GM12801 (cell line): ENCODE results near the gene FDX2.

Source experiments
- TF ChIP-seq, protein P1 (sequence below): IDR thresholded peaks from one replicate; pipeline ENCODE4 v1.5.1; 2011; ENCODE audit warnings: control low read depth; ENCODE audit not compliant: insufficient read length; ENCODE audit errors: extremely low read depth

Gene FDX2

DNA sequence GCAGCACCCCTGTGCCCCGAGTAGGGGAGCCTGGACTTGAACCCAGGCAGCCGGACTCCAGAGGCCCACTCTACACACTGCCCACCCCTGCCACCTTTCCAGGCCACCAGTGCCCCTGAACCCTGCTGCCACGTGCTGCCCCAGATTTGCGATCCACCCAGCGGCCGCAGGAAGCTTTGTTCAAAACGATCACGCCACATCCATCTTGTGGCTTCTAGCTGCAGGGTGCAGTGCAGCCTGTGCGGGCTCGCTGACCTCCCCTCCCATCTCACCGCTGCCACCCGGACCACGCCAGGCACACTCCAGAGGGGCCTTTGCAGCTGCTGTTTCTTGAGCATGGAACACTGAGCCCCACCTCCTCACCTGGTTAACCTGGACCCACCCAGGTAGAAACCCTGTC is 13.7 kb upstream of the FDX2 start:
- TF ChIP-seq, protein P1, sequence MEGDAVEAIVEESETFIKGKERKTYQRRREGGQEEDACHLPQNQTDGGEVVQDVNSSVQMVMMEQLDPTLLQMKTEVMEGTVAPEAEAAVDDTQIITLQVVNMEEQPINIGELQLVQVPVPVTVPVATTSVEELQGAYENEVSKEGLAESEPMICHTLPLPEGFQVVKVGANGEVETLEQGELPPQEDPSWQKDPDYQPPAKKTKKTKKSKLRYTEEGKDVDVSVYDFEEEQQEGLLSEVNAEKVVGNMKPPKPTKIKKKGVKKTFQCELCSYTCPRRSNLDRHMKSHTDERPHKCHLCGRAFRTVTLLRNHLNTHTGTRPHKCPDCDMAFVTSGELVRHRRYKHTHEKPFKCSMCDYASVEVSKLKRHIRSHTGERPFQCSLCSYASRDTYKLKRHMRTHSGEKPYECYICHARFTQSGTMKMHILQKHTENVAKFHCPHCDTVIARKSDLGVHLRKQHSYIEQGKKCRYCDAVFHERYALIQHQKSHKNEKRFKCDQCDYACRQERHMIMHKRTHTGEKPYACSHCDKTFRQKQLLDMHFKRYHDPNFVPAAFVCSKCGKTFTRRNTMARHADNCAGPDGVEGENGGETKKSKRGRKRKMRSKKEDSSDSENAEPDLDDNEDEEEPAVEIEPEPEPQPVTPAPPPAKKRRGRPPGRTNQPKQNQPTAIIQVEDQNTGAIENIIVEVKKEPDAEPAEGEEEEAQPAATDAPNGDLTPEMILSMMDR = no peak

DNA sequence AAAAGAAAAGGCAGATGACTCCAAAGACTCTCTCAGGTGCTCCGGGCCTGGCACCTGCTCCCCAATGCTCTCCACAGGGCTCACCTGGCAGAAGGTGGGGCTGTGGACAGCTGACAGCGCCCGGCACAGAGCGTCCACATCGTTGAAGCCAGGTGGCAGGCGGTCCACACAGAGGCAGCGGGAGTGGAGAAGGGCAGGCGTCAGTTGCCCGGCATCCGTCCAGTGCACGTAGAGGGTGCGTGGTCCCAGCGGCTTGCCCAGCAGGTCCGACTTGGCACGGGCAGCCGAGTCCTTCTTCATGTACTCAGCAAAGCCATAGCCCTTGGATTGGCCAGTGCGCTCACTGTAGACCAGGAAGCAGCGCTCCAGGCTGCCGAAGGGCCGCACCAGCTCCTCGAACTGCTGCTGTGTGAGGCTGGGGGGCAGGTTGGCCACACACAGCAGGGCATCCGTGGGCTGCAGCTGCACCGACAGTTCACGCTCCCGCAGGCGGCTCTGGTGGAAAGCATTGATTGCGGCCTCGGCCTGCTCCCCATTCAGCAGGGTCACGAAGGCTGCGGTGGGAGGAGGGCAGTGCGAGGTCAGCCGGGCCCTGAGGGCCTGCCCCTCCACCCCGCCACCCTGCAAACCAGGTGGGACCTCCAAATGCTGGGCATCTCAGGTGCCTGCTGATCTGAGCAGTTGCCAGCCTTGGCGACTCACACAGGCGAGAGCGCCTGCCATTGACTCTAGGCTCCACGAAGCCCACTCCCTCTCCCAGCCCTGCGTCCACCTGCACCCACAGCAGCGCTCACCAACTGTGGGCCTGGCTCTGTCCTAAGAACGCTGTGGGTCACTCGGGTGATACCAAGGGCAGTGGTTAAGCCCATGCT is 13.0 kb upstream of the FDX2 start:
- TF ChIP-seq, protein P1 = no peak

DNA sequence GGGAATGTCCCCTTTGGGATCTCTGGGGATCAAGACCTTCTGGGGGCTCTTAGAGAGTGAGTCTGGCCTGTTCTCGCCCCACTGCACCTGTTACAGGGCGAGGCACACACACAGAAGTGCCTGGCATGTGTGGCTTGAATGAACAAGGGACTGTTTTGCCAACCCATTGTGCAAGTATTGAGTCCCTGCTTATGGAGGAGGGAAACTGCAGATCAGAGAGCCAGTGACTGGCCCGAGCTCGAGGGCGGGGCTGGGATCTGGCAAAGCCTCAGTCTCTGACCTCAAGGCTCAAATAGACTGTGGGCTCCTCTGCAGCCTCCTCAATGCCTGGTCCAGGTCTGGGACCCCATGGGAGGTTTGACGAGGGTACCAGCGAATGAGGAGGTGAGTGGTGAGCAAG is 12.0 kb upstream of the FDX2 start:
- TF ChIP-seq, protein P1 = no peak

DNA sequence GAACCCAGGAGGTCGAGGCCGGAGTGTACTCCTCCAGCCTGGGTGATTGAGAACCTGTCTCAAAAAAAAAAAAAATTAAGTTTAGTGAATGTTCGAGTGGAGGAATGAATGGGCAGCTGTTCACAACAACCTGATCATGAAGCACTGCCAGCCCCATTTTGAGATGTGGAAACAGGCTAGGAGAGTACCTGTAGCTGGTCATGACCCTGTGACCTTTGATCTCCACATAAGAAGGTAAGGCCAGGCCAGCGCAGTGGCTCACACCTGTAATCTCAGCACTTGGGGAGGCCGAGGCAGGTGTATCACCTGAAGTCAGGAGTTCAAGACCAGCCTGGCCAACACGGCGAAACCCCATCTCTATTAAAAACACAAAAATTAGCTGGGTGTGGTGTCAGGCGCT is 9.9 kb upstream of the FDX2 start:
- TF ChIP-seq, protein P1 = no peak

DNA sequence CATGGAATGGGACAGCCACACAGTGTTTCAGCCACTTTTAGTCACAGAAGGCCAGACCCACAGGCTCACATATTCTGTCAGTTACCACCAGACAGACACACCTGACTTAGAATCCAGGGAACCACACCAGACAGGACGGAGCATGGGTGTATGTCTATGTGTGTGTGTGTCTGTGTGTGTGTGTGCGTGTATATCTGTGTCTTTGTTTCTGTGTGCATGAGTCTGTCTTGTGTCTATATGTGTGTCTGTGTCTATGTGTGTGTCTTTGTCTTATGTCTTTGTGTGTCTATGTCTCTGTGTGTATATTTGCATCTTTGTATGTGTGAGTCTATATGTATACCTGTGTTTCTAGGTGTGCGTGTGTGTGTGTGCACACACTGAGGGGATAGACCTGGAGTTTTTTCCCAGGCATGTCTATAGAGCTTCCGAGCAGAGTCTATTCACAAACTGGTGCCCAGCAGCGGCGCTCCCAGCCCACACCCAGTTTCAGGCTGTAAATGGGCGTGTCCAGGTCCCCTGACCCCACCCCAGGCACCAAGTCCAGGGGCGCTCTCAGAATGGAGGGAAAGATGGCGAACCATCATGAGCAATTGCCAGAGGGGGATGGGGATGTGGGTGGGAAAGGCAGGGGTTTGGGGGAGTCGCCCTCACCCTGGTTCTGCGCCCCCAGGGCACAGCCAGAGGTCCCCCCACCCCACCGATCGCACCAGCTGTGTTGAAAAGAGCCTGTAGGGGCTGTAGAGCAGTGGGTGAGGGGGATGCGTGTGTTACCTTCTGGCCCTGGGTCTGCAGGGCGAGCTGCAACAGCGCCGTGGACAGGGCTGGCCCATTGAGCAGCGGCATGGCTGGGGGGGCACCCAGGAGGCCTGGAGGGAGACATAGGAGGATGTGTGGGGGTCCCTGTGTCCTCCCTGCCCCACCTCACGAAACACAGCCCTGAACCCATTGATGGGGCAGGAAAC is 6.3 kb upstream of the FDX2 start:
- TF ChIP-seq, protein P1 = no peak

DNA sequence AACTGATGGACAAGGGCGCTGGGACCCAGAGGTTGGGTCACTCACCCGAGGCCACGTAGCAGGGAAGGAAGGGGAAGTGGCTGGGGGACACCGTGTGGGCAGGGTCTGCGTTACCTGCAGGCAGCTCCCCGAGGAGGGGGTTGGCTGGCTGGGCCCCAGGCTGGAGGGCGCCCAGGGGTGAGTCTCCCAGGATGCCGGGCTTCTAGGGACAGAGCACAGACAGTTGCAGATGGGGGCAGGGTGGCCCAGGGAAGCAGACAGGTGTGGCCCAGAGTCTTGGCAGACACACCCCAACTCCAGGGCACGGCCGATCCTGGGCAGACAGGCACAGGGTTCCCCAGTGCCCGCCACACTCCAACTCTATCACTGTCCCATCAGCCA is 5.6 kb upstream of the FDX2 start:
- TF ChIP-seq, protein P1 = no peak
